Measurements from ENCODE around the gene LHFPL2.

DNA sequence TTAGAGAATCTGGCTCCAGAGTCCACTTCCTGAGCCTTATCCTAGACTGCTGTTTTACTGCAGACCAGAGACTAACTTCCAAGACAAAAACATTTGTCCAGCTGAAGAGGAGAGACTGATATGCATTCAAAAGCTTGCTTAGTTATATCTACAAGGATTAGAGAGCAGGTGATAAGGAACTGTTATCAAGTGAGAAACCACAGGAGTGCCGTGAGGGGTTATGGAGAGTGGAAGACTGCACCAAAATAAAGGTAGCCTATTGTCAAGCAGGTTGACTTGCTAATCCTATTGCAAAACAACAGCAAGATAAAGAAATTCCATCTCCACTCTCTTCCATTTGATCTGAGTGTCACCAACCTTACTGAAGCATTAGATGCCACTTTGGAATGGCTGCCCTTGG, 149.1 kb downstream of the LHFPL2 start:
- no peak for TF ChIP-seq CTCF (conservative IDR thresholded peaks at IDR 0.05; ENCODE audit: low read depth, low read length)
- TF ChIP-seq RAD21 (IDR thresholded peaks at IDR 0.05; ENCODE audit: low read length) = no peak
- no peak for TF ChIP-seq NFE2L2 (IDR thresholded peaks at IDR 0.05; ENCODE audit: low read depth, low read length)
- TF ChIP-seq BHLHE40 (IDR thresholded peaks at IDR 0.05; ENCODE audit: low read depth, low read length) = no peak
- TF ChIP-seq POLR2A (IDR thresholded peaks at IDR 0.05; ENCODE audit: low read depth, low read length) = no peak
- TF ChIP-seq SMC3 (IDR thresholded peaks at IDR 0.05; ENCODE audit: low read depth, low read length) = no peak
- TF ChIP-seq CHD1 (IDR thresholded peaks at IDR 0.05; ENCODE audit: low read depth, low read length) = no peak

All from IMR-90 (cell line).